Activated naive CD8-positive, alpha-beta T cell treated with anti-CD3 and anti-CD28 coated beads for 36 hours (primary cell): ENCODE data around the gene NTSR1. TPM values are rescaled to one million over a fixed set of nuclear protein-coding genes. Genes with fewer than 3 reads are reported as not detected.

Experiments
- DNase-seq: peaks from one replicate; pipeline ENCODE4 v3.0.0; 2021
- H3K27ac Mint-ChIP-seq: one replicate; pipeline ENCODE4 v1.8.0; 2022; ENCODE audit warnings: mild to moderate bottlenecking, moderate library complexity, mixed read lengths
- H3K27me3 Mint-ChIP-seq: one replicate; pipeline ENCODE4 v1.8.0; 2022; ENCODE audit warnings: mild to moderate bottlenecking, mixed read lengths
- H3K36me3 Mint-ChIP-seq: one replicate; pipeline ENCODE4 v1.8.0; 2021; ENCODE audit warnings: mild to moderate bottlenecking, mixed read lengths
- H3K4me1 Mint-ChIP-seq: one replicate; pipeline ENCODE4 v1.8.0; 2021; ENCODE audit warnings: mixed read lengths
- H3K4me3 Mint-ChIP-seq: one replicate; pipeline ENCODE4 v1.8.0; 2022; ENCODE audit warnings: mild to moderate bottlenecking, moderate library complexity, mixed read lengths
- H3K9me3 Mint-ChIP-seq: one replicate; pipeline ENCODE4 v1.8.0; 2022; ENCODE audit warnings: mixed read lengths
- total RNA-seq, 2 experiments: library from RNA; stranded (reverse); gene quantifications; one replicate each; pipeline ENCODE4 v1.2.3, GENCODE V29; 2021

Gene NTSR1
- total RNA-seq, 2 experiments from 2014 or later: not detected

DNA sequence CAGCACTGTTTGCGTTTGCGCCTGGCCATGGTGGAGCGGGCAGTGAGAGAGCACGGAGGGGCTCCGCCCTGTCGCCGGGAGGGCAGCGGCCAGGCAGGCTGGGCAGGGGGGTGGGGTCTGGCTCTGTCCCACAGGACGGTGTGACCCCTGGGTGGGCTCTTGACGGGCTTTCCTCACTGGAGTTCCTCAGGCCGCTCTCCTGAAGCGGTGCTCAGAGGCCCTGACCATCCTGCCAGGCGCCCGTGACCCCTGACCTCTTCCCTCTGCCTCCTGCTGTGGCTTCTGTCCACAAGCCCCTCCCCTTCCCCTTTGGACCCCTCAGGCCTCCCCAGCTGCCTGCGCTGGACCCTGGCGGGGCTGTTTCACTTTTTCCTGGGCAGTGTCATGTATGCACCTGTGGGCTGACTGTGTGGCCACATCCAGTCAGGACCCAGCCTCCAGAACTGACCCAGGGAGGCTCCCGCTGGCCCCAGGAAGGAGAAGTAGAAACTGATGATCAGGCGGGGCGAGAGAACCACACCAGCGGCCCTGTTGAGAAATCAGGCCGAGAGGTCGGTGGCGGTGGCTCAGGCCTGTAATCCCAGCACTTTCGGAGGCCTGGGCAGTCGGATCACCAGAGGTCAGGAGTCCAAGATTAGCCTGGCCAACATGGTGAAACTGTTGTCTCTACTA lies 97.2 kb downstream of the NTSR1 start:
- Mint-ChIP-seq H3K27me3 (no peaks in the 10 kb centered on the region), H3K4me3 (peak overlapping the region; percentile 82), H3K9me3 (no peaks in the 10 kb centered on the region), H3K27ac (peak overlapping the region; percentile 63), H3K36me3 (peaks cover 13% of the 10 kb centered on the region), H3K4me1 (peaks cover 28% of the 10 kb centered on the region)
- DNase-seq: no peak

GRCh38 chr20:62806383-62807050 lies 97.9 kb downstream of the NTSR1 start:
- Mint-ChIP-seq H3K27me3 (no peaks in the 10 kb centered on the region), H3K27ac (peak overlapping the region; percentile 42), H3K36me3 (peaks cover 13% of the 10 kb centered on the region), H3K4me3 (peak overlapping the region; percentile 82), H3K9me3 (no peaks in the 10 kb centered on the region), H3K4me1 (peaks cover 28% of the 10 kb centered on the region)
- DNase-seq: no peak

DNA sequence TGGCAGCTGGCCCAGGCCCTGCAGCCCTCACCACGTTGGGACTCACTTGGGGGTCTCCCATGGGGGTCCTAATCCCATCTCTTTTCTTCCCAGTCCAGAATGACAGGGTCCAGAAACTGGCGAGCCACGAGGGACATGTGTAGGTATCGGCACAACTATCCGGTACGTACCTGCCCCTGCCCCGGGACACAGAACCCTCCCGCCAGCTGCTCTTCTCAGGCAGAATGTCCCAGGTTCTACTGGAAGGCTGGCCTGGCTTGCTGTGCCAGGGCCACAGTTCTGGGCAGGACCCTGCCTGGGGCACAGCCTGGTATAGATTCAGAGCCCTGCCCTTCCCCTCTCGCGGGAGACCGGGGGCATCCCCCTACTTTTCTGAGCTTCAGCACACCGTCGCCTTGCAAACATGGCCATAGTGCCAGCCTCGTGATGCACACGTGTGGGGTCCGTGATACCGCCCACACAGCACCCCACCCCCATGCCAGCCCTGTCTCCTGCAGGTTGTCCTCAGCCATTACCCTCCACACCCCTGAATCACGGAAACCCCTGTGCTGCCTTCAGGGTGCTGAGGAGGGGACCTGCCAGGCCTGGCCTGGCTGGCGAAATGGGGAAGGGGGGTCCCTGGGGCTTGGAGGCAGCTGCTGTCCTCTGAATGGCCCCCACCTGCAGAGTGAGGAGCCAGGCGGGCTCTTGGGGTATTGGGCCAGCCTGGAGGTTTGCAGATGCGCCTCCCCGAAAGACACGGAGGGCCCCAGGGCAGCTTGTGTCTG lies 99.0 kb downstream of the NTSR1 start:
- no peaks in the 10 kb centered on the region for H3K9me3 Mint-ChIP-seq
- DNase-seq: no peak
- peaks cover 16% of the 10 kb centered on the region for H3K36me3 Mint-ChIP-seq
- no peaks in the 10 kb centered on the region for H3K27me3 Mint-ChIP-seq
- no peak overlapping the region for H3K4me3 Mint-ChIP-seq
- peaks cover 28% of the 10 kb centered on the region for H3K4me1 Mint-ChIP-seq
- H3K27ac Mint-ChIP-seq: no peak overlapping the region

DNA sequence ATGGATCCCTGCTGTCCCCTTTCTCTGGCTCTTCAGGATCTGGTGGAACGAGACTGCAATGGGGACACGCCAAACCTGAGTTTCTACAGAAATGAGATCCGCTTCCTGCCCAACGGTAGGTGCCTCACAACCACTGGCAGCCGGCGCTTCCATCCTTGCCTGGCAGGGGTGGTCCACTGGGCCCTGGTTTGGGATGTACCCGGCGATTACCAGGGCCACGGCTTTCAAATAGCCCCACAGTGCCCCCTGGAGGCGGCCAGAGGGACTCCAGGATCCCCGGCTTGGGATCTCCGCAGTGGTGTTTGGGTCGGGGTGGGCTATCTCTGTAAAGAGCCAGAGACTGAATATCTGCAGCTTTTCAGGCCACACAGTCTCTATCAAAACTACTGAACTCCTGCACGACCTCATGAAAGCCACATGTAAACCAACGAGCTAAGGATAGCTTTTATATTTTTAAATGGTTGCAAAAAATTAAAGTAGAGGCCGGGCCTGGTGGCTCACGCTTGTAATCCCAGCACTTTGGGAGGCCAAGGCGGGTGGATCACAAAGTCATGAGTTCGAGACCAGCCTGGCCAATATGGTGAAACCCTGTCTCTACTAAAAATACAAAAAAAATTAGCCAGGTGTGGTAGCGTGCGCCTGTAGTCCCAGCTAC lies 99.7 kb downstream of the NTSR1 start:
- H3K9me3 Mint-ChIP-seq: no peaks in the 10 kb centered on the region
- peak; percentile 73 for DNase-seq
- peaks cover 28% of the 10 kb centered on the region for H3K4me1 Mint-ChIP-seq
- peaks cover 18% of the 10 kb centered on the region for H3K36me3 Mint-ChIP-seq
- H3K27ac Mint-ChIP-seq: no peak overlapping the region
- peak overlapping the region; percentile 56 for H3K4me3 Mint-ChIP-seq
- no peaks in the 10 kb centered on the region for H3K27me3 Mint-ChIP-seq

DNA sequence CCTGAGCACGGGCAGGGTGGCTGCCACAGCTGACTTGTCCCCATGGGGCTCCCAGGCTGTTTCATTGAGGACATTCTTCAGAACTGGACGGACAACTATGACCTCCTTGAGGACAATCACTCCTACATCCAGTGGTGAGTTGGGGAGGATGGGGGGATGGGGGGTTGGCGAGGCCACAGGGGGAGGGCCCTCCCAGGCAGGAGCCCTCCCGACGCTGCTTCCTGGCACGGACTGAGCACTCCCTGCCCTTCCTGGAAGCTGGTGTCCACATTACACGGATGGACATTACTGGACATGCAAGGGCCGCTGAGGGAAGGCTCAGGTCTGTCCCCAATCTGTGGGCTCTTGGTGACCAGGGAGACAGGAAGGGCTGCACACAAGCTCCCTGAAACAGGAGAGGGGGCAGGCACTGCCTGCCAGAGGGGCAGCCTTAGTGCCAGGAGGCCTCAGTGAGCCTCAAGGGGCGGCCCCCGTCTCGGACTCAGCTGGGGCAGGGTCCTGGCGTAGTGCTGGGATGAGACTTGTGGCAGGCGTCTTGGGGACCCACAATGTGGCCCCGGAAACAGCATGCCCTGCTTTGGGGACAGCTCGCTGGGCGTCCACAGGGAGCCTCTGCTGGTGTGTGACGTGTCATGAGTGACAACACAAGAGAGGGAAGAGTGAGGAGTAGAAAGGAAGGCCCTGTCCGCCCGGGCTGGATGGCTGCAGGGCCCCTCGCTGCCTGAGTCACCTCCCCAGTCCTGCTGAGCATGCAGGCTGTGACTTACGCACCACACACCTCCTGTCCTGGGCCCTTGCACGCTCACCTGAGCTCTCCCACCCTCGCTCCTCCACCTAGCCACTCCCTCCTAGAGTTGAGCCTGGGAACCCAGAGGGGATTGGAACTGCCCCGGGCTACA lies 101.1 kb downstream of the NTSR1 start:
- H3K27me3 Mint-ChIP-seq: no peaks in the 10 kb centered on the region
- H3K9me3 Mint-ChIP-seq: no peaks in the 10 kb centered on the region
- H3K27ac Mint-ChIP-seq: no peak overlapping the region
- no peak for DNase-seq
- H3K36me3 Mint-ChIP-seq: peaks cover 16% of the 10 kb centered on the region
- H3K4me1 Mint-ChIP-seq: peaks cover 22% of the 10 kb centered on the region
- H3K4me3 Mint-ChIP-seq: no peak overlapping the region

DNA sequence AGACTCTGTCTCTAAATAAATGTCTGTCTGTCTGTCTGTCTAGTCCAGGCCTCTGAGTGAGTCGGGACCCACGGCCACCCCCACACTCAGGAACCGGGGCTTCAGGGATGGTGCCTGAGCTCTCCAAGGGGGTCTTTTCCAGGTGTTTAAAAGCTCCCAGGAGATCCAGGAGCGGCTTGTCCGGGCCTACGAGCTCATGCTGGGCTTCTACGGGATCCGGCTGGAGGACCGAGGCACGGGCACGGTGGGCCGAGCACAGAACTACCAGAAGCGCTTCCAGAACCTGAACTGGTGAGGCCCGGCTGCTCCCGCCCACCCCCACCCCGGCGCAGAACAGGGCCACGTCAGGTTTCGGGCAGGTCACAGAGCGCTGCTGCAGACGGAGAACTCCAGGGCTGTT lies 102.7 kb downstream of the NTSR1 start:
- Mint-ChIP-seq H3K4me1 (peaks cover 18% of the 10 kb centered on the region), H3K27ac (no peak overlapping the region), H3K9me3 (no peaks in the 10 kb centered on the region), H3K36me3 (peaks cover 11% of the 10 kb centered on the region), H3K27me3 (peaks cover 11% of the 10 kb centered on the region), H3K4me3 (no peak overlapping the region)
- no peak for DNase-seq

- Mint-ChIP-seq H3K4me3 (no peak overlapping the region), H3K9me3 (no peaks in the 10 kb centered on the region), H3K4me1 (peaks cover 15% of the 10 kb centered on the region), H3K27ac (no peak overlapping the region), H3K36me3 (peaks cover 10% of the 10 kb centered on the region), H3K27me3 (peaks cover 15% of the 10 kb centered on the region)
- DNase-seq: no peak
These were observed 103.1 kb downstream of the NTSR1 start for GRCh38 chr20:62811720-62812119.

Other genes starting within 250 kb of the NTSR1 start
- gene GATA5, start 232.8 kb upstream of the NTSR1 start, total RNA-seq: not detected
- 10 to 100 TPM; 55.0 to 56.9 TPM for gene SLCO4A1, start 66.3 kb upstream of the NTSR1 start, total RNA-seq
- 10 to 100 TPM; 19.3 to 19.8 TPM for gene MRGBP, start 87.6 kb downstream of the NTSR1 start, total RNA-seq
- gene OGFR, start 96.0 kb downstream of the NTSR1 start, total RNA-seq: 10 to 100 TPM; 66.1 to 69.9 TPM
- gene COL9A3, start 108.2 kb downstream of the NTSR1 start, total RNA-seq: 1 to 10 TPM in 1 of 2 experiments, under 1 TPM in 1; 0.35 to 1.0 TPM
- 1 to 10 TPM; 5.4 to 5.8 TPM for gene TCFL5, start 153.0 kb downstream of the NTSR1 start, total RNA-seq
- 10 to 100 TPM; 46.3 to 47.2 TPM for gene DIDO1, start 217.7 kb downstream of the NTSR1 start, total RNA-seq
- gene GID8, start 229.3 kb downstream of the NTSR1 start, total RNA-seq: 10 to 100 TPM; 47.6 to 48.5 TPM
- gene SLC17A9, start 243.9 kb downstream of the NTSR1 start, total RNA-seq: 10 to 100 TPM; 49.7 to 52.1 TPM